NT2/D1 (cell line): ENCODE data around the gene MASP1.

Experiments used
- DNase-seq: peaks from one replicate; pipeline ENCODE4 v3.0.0-alpha.2; 2011; ENCODE audit warnings: low read depth, low spot score
- H3K27me3 ChIP-seq: 2 replicates; pipeline ENCODE4 v1.6.0; 2011; ENCODE audit warnings: mild to moderate bottlenecking; ENCODE audit not compliant: insufficient read length, insufficient read depth
- H3K36me3 ChIP-seq: 2 replicates; pipeline ENCODE4 v1.6.1; 2011; ENCODE audit warnings: mild to moderate bottlenecking, low read length, mixed read lengths; ENCODE audit not compliant: insufficient read depth, insufficient read length
- H3K4me1 ChIP-seq: 2 replicates; pipeline ENCODE4 v1.5.1; 2011; ENCODE audit not compliant: insufficient read depth, insufficient read length
- H3K4me3 ChIP-seq: 2 replicates; pipeline ENCODE4 v1.5.1; 2011; ENCODE audit warnings: low read depth; ENCODE audit not compliant: insufficient read length
- H3K9ac ChIP-seq: 2 replicates; pipeline ENCODE4 v1.6.0; 2011; ENCODE audit warnings: low read depth; ENCODE audit not compliant: insufficient read length
- H3K9me3 ChIP-seq: 2 replicates; pipeline ENCODE4 v1.5.1; 2011; ENCODE audit warnings: mild to moderate bottlenecking, low read length; ENCODE audit not compliant: insufficient read depth
- SUZ12 ChIP-seq: IDR thresholded peaks from 2 replicates; pipeline ENCODE4 v1.6.1; 2011; ENCODE audit not compliant: insufficient read length, insufficient read depth; ENCODE audit errors: extremely low read depth
- YY1 ChIP-seq: IDR thresholded peaks from 2 replicates; pipeline ENCODE4 v1.6.1; 2011; ENCODE audit not compliant: insufficient read length, insufficient read depth
- ZNF274 ChIP-seq: IDR thresholded peaks from 2 replicates; pipeline ENCODE4 v1.6.1; 2011; ENCODE audit warnings: mild to moderate bottlenecking, low read depth, low read length

Gene MASP1

GRCh38 chr3:187310954-187311470 lies 19.5 kb upstream of the MASP1 start:
- DNase-seq = no peak
- Histone ChIP-seq H3K36me3 (no peaks in the 10 kb centered on the region), H3K9me3 (peaks cover 12% of the 10 kb centered on the region; the same call in 1 of the 2 replicates), H3K27me3 (no peaks in the 10 kb centered on the region), H3K9ac (no peak overlapping the region), H3K4me1 (no peaks in the 10 kb centered on the region), H3K4me3 (no peak overlapping the region)
- TF ChIP-seq SUZ12 (no peak), ZNF274 (no peak), YY1 (no peak)

- peaks cover 12% of the 10 kb centered on the region; the same call in 1 of the 2 replicates for H3K9me3 ChIP-seq
- no peak for DNase-seq
- H3K4me1 ChIP-seq = no peaks in the 10 kb centered on the region
- no peak overlapping the region for H3K9ac ChIP-seq
- no peaks in the 10 kb centered on the region for H3K27me3 ChIP-seq
- H3K36me3 ChIP-seq = no peaks in the 10 kb centered on the region
- H3K4me3 ChIP-seq = no peak overlapping the region
- TF ChIP-seq ZNF274 = no peak
- no peak for TF ChIP-seq YY1
Observed at GRCh38 chr3:187310226-187310625, 18.7 kb upstream of the MASP1 start.

GRCh38 chr3:187305881-187306280 lies 14.3 kb upstream of the MASP1 start:
- H3K9me3 ChIP-seq = peaks cover 11% of the 10 kb centered on the region; the same call in 1 of the 2 replicates
- TF ChIP-seq SUZ12 (no peak), YY1 (no peak), ZNF274 (no peak)
- no peaks in the 10 kb centered on the region for H3K4me1 ChIP-seq
- no peaks in the 10 kb centered on the region for H3K27me3 ChIP-seq
- H3K9ac ChIP-seq = no peak overlapping the region
- no peak overlapping the region for H3K4me3 ChIP-seq
- H3K36me3 ChIP-seq = no peaks in the 10 kb centered on the region
- DNase-seq = no peak

- Histone ChIP-seq H3K4me1 (no peaks in the 10 kb centered on the region), H3K9me3 (no peaks in the 10 kb centered on the region), H3K27me3 (no peaks in the 10 kb centered on the region), H3K9ac (no peak overlapping the region), H3K4me3 (no peak overlapping the region), H3K36me3 (no peaks in the 10 kb centered on the region)
- TF ChIP-seq ZNF274 (no peak), SUZ12 (no peak), YY1 (no peak)
- DNase-seq = no peak
Observed at GRCh38 chr3:187299611-187300010, 8.1 kb upstream of the MASP1 start.

- H3K4me1 ChIP-seq = no peaks in the 10 kb centered on the region
- no peak overlapping the region for H3K9ac ChIP-seq
- no peaks in the 10 kb centered on the region for H3K27me3 ChIP-seq
- H3K36me3 ChIP-seq = no peaks in the 10 kb centered on the region
- no peak overlapping the region for H3K4me3 ChIP-seq
- TF ChIP-seq ZNF274 = no peak
- no peak for TF ChIP-seq YY1
- no peak for TF ChIP-seq SUZ12
- no peaks in the 10 kb centered on the region for H3K9me3 ChIP-seq
- no peak for DNase-seq
Observed at GRCh38 chr3:187296911-187297310, 5.4 kb upstream of the MASP1 start.

GRCh38 chr3:187296058-187296457 lies 4.5 kb upstream of the MASP1 start:
- H3K36me3 ChIP-seq = no peaks in the 10 kb centered on the region
- no peaks in the 10 kb centered on the region for H3K4me1 ChIP-seq
- no peaks in the 10 kb centered on the region for H3K9me3 ChIP-seq
- no peak overlapping the region for H3K9ac ChIP-seq
- H3K4me3 ChIP-seq = no peak overlapping the region
- DNase-seq = no peak
- no peaks in the 10 kb centered on the region for H3K27me3 ChIP-seq
- TF ChIP-seq ZNF274 (no peak), YY1 (no peak), SUZ12 (no peak)

- no peaks in the 10 kb centered on the region for H3K4me1 ChIP-seq
- no peaks in the 10 kb centered on the region for H3K36me3 ChIP-seq
- H3K4me3 ChIP-seq = no peak overlapping the region
- no peak for TF ChIP-seq SUZ12
- TF ChIP-seq ZNF274 = no peak
- no peak for TF ChIP-seq YY1
- no peak for DNase-seq
- no peaks in the 10 kb centered on the region for H3K9me3 ChIP-seq
- H3K27me3 ChIP-seq = no peaks in the 10 kb centered on the region
- H3K9ac ChIP-seq = no peak overlapping the region
Observed at GRCh38 chr3:187295316-187296034, 3.9 kb upstream of the MASP1 start.
